ENCODE results near the gene KIF26A. TPM values are rescaled to one million over a fixed set of nuclear protein-coding genes. Genes with fewer than 3 reads are reported as not detected.

KIF26A gene
- total and polyA plus RNA-seq, 10 donors: 0.72 to 21.9 (median 9.2) TPM

GRCh38 chr14:104101651-104102281 is 36.6 kb upstream of the KIF26A start:
- TF ChIP-seq POLR2A (IDR thresholded peaks at IDR 0.05): no peak
- TF ChIP-seq POLR2AphosphoS5 (IDR thresholded peaks at IDR 0.05): no peak
- TF ChIP-seq, protein P1, sequence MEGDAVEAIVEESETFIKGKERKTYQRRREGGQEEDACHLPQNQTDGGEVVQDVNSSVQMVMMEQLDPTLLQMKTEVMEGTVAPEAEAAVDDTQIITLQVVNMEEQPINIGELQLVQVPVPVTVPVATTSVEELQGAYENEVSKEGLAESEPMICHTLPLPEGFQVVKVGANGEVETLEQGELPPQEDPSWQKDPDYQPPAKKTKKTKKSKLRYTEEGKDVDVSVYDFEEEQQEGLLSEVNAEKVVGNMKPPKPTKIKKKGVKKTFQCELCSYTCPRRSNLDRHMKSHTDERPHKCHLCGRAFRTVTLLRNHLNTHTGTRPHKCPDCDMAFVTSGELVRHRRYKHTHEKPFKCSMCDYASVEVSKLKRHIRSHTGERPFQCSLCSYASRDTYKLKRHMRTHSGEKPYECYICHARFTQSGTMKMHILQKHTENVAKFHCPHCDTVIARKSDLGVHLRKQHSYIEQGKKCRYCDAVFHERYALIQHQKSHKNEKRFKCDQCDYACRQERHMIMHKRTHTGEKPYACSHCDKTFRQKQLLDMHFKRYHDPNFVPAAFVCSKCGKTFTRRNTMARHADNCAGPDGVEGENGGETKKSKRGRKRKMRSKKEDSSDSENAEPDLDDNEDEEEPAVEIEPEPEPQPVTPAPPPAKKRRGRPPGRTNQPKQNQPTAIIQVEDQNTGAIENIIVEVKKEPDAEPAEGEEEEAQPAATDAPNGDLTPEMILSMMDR (IDR thresholded peaks at IDR 0.05 in 8 of 11, conservative IDR thresholded peaks at IDR 0.05 in 3 of 11): no peak
- intact Hi-C loops (cut with DNase I; ENCODE audit: low total_unique reads): no loop called here
- 76 to 92% (median 84%) methylated on average over 13 to 16 of the region's 16 CpGs for WGBS, 5 donors
- DNase-seq: peak; percentile 72
- Histone ChIP-seq H3K27ac (no peak overlapping the region), H3K27me3 (replicated peaks in 1 of 7) (peaks cover 0 to 16% (median 0%) of the 10 kb centered on the region in 7 donors), H3K4me1 (no peaks in the 10 kb centered on the region), H3K4me3 (no peak overlapping the region), H3K36me3 (no peaks in the 10 kb centered on the region), H3K9me3 (no peaks in the 10 kb centered on the region)

- intact Hi-C loops (cut with DNase I; ENCODE audit: low total_unique reads): no loop called here
- peaks cover 0 to 20% (median 0%) of the 10 kb centered on the region in 7 donors for H3K27me3 ChIP-seq (replicated peaks in 1 of 7)
- DNase-seq: peak; percentile 69
- no peaks in the 10 kb centered on the region for H3K9me3 ChIP-seq
- no peak overlapping the region for H3K27ac ChIP-seq
- TF ChIP-seq, protein P1 (IDR thresholded peaks at IDR 0.05 in 8 of 11, conservative IDR thresholded peaks at IDR 0.05 in 3 of 11): no peak
- no peak for TF ChIP-seq POLR2AphosphoS5 (IDR thresholded peaks at IDR 0.05)
- TF ChIP-seq POLR2A (IDR thresholded peaks at IDR 0.05): no peak
- no peaks in the 10 kb centered on the region for H3K4me1 ChIP-seq
- no peak overlapping the region for H3K4me3 ChIP-seq
- H3K36me3 ChIP-seq: no peaks in the 10 kb centered on the region
- WGBS, 5 donors: 66 to 78% (median 72%) methylated on average over 7 to 16 of the region's 16 CpGs
These were observed 36.0 kb upstream of the KIF26A start for GRCh38 chr14:104102282-104102914.

DNA sequence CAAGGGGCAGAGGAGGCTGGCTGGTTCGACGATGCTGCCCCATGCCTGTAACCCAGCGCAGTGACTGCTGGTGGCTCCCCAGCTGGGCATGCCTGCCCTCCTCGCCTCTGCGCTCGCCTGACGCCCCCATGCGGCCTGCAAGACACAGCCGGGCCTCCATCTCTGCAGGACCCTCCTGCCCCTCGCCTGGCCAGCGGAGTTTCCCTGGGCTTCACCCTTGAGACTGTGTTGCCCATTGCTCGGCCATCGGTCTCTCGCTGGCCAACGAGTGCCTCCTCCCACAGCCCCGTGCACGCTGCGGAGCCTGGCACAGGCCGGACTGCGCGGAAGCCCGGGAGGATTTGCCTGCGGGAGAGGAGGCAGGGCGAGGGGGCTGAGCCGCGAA is 35.3 kb upstream of the KIF26A start:
- peak; percentile 71 for DNase-seq
- Histone ChIP-seq H3K36me3 (no peaks in the 10 kb centered on the region), H3K4me3 (no peak overlapping the region), H3K27ac (no peak overlapping the region), H3K9me3 (no peaks in the 10 kb centered on the region), H3K4me1 (no peaks in the 10 kb centered on the region), H3K27me3 (replicated peaks in 1 of 7) (peaks cover 0 to 26% (median 0%) of the 10 kb centered on the region in 7 donors)
- WGBS, 5 donors: 79 to 90% (median 87%) methylated on average over 25 to 26 of the region's 26 CpGs
- intact Hi-C loops (cut with DNase I; ENCODE audit: low total_unique reads): no loop called here
- TF ChIP-seq POLR2AphosphoS5 (IDR thresholded peaks at IDR 0.05) (no peak), POLR2A (IDR thresholded peaks at IDR 0.05) (no peak)
- TF ChIP-seq, protein P1 (IDR thresholded peaks at IDR 0.05 in 8 of 11, conservative IDR thresholded peaks at IDR 0.05 in 3 of 11): no peak

DNA sequence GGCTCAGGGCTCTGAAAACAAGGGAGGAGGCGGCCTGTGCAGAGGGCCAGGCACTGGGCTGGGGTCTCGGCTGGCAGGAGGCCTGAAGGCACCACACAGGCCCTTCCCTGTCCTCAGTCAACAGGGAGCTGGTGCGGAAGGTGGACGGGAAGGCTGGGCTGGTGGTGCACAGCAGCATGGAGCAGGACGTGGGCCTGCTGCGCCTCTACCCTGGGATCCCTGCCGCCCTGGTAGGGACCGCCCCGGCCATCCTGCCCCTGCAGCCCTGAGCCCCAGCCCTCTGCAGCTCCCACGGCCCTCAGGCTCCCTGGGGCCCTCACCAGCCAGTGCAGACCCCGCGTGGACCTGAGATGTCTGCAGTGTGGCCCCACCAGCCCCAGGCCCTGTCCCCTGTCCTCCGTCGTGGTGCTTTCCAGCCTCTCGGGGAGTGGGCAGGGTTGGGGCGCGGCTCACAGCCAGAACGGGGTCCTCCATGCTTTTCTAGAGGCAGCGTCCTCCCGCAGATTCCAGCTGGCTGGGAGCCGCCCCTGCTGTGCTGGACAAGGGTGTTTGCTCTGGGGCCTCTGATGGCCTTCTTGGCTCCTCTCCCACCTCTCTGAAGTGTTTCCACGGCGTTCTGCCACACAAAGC is 34.8 kb upstream of the KIF26A start:
- H3K9me3 ChIP-seq: no peaks in the 10 kb centered on the region
- no peaks in the 10 kb centered on the region for H3K4me1 ChIP-seq
- H3K27ac ChIP-seq: no peak overlapping the region
- TF ChIP-seq, protein P1 (IDR thresholded peaks at IDR 0.05 in 8 of 11, conservative IDR thresholded peaks at IDR 0.05 in 3 of 11): no peak
- TF ChIP-seq POLR2A (IDR thresholded peaks at IDR 0.05) (no peak), POLR2AphosphoS5 (IDR thresholded peaks at IDR 0.05) (no peak)
- no peaks in the 10 kb centered on the region for H3K36me3 ChIP-seq
- DNase-seq: peak; percentile 66
- 76 to 85% (median 79%) methylated on average over 19 to 23 of the region's 23 CpGs for WGBS, 5 donors
- H3K27me3 ChIP-seq (replicated peaks in 1 of 7): peaks cover 0 to 31% (median 0%) of the 10 kb centered on the region in 7 donors
- no peak overlapping the region for H3K4me3 ChIP-seq
- intact Hi-C loops (cut with DNase I; ENCODE audit: low total_unique reads): no loop called here
